ENCODE data around the gene DMRTB1.

DNA sequence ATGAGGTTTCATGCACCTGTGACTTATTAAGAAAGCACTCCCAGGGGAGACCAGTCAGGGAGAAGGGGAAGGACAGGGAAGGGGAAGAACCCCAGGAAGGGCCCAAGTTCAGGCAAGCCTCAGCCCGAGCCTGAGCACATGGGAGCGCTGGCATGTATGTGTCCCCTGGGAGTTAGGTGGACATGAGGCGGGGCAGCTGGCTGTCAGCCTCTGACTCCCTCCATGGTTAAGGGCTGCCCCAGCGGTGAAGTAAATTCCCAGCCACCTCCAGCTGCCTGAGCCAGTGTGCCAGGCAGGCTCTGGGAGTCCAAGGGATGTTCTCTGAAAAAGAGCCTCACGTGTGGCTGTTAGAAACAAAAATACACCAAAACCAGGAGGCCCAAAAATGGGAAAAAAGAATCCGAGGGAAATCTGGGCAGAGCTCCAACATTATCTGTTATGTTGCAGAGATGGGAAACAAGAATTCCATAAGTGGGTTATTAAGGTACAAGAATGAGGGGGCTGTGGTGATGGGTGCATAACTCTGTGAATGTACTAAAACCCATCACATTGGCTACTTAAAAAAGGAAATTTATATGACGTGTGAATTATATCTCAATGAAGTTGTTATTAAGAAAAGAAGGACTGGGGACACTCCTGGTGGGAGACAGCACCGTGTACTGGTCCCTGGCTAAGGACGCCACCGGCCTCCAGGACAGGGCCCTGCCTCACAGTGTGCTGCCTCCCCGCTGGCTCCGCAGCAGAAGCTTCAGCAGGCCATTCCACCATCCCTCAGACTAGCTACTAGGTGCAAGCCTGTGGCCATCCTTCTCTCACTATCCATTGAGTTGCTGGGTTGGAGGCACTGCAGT, 18.7 kb downstream of the DMRTB1 start:
- TF ChIP-seq RFX5 (IDR thresholded peaks at IDR 0.05; ENCODE audit: low read depth, low read length) = no peak
- TF ChIP-seq CREB1 (IDR thresholded peaks at IDR 0.05) = no peak
- no peak for TF ChIP-seq CREB1 (CRISPR knock-in tag; IDR thresholded peaks at IDR 0.05)
- no peak for TF ChIP-seq CHD2 (IDR thresholded peaks at IDR 0.05; ENCODE audit: low read depth, low read length)
- no peak for TF ChIP-seq KAT7 (CRISPR knock-in tag; IDR thresholded peaks at IDR 0.05; ENCODE audit: borderline replicate concordance)
- no peak for TF ChIP-seq POLR2G (IDR thresholded peaks at IDR 0.05; ENCODE audit: low read depth, low read length)
- TF ChIP-seq ZNF639 (CRISPR knock-in tag; conservative IDR thresholded peaks at IDR 0.05 in 1 of 2, IDR thresholded peaks at IDR 0.05 in 1 of 2) = no peak
- TF ChIP-seq POLR2A (conservative IDR thresholded peaks at IDR 0.05) = no peak
- TF ChIP-seq YY1 (IDR thresholded peaks at IDR 0.05; ENCODE audit: borderline replicate concordance in 1 of 3, control insufficient read depth in 1 of 3, extremely low read depth in 1 of 3, insufficient read depth in 3 of 3, insufficient read length in 1 of 3, insufficient replicate concordance in 2 of 3, low read depth in 1 of 3, low read length in 2 of 3) = no peak

Measured in K562 (cell line).